Lower leg skin (tissue), 4 donors: ENCODE data around the gene B3GLCT. TPM values are rescaled to one million over a fixed set of nuclear protein-coding genes. Genes with fewer than 3 reads are reported as not detected.

Experiments used
- DNase-seq, 2 donors: peaks; one replicate each; pipeline ENCODE4 v3.0.0-alpha.2; 2019; ENCODE audit warnings: low spot score in 2 of 2
- H3K4me3 ChIP-seq: fragments of 200-600 bp; sonication (generic); 2 replicates; pipeline ENCODE4 v1.5.1; 2017; ENCODE audit warnings: mild to moderate bottlenecking, low read depth; ENCODE audit not compliant: poor library complexity, severe bottlenecking
- CTCF ChIP-seq, 3 donors: fragments of 450-650 bp; IDR thresholded peaks; one replicate each; pipeline ENCODE4 v1.5.1; 2016; ENCODE audit warnings: antibody characterized with exemption in 3 of 3, mild to moderate bottlenecking in 3 of 3, moderate library complexity in 2 of 3
- POLR2A ChIP-seq, 2 donors: fragments of 450-650 bp; IDR thresholded peaks; one replicate each; pipeline ENCODE4 v1.6.1; 2016 to 2017; ENCODE audit warnings: antibody characterized with exemption in 2 of 2, mild to moderate bottlenecking in 1 of 2, moderate library complexity in 1 of 2
- WGBS, 2 donors: methylation state at CpG; one replicate each; pipeline ENCODE4 v1.1.5; 2018; 5-methylcytosine and 5-hydroxymethylcytosine counted together
- intact Hi-C: fragments of 100-400 bp; cut with DNase I; formaldehyde crosslinking; loops from one replicate; pipeline ENCODE4 v1.15.0; 2023; ENCODE audit warnings: low total_unique reads
- total RNA-seq, 4 donors: library from RNA; depleted of rRNA; stranded (reverse); fragments of >200 nt; gene quantifications; one replicate each; pipeline ENCODE4 v1.1.0, GENCODE V29; 2016

Gene B3GLCT
- total RNA-seq, 4 donors from 2014 or later = 3.2 to 9.1 (median 6.2) TPM

GRCh38 chr13:31356991-31357390 is 157.2 kb downstream of the B3GLCT start:
- no peak overlapping the region for H3K4me3 ChIP-seq
- TF ChIP-seq CTCF (IDR thresholded peaks at IDR 0.05) (no peak), POLR2A (IDR thresholded peaks at IDR 0.05) (no peak)
- DNase-seq = no peak
- intact Hi-C loops = no loop called here
- 76 to 80% methylated on average over 3 of the region's 3 CpGs for WGBS, 2 donors

GRCh38 chr13:31357581-31357980 is 157.8 kb downstream of the B3GLCT start:
- H3K4me3 ChIP-seq = no peak overlapping the region
- no peak for DNase-seq
- TF ChIP-seq CTCF (IDR thresholded peaks at IDR 0.05) (no peak), POLR2A (IDR thresholded peaks at IDR 0.05) (no peak)
- WGBS, 2 donors = 52 to 54% methylated on average over 2 of the region's 2 CpGs
- intact Hi-C loops = no loop called here

GRCh38 chr13:31361673-31362072 is 161.9 kb downstream of the B3GLCT start:
- no peak for DNase-seq
- intact Hi-C loops = no loop called here
- TF ChIP-seq POLR2A (IDR thresholded peaks at IDR 0.05) (no peak), CTCF (IDR thresholded peaks at IDR 0.05) (no peak)
- 71 to 78% methylated on average over 1 of the region's 1 CpG for WGBS, 2 donors
- no peak overlapping the region for H3K4me3 ChIP-seq

GRCh38 chr13:31365630-31366029 is 165.9 kb downstream of the B3GLCT start:
- WGBS, 2 donors = 67 to 71% methylated on average over 4 of the region's 4 CpGs
- intact Hi-C loops = no loop called here
- DNase-seq = no peak
- no peak overlapping the region for H3K4me3 ChIP-seq
- TF ChIP-seq CTCF (IDR thresholded peaks at IDR 0.05) = no peak
- TF ChIP-seq POLR2A (IDR thresholded peaks at IDR 0.05) = no peak

GRCh38 chr13:31367410-31367809 is 167.6 kb downstream of the B3GLCT start:
- TF ChIP-seq CTCF (IDR thresholded peaks at IDR 0.05) (no peak), POLR2A (IDR thresholded peaks at IDR 0.05) (no peak)
- DNase-seq = no peak
- intact Hi-C loops = no loop called here
- no peak overlapping the region for H3K4me3 ChIP-seq
- 82 to 93% methylated on average over 2 of the region's 2 CpGs for WGBS, 2 donors

GRCh38 chr13:31369213-31369612 is 169.4 kb downstream of the B3GLCT start:
- no peak for DNase-seq
- intact Hi-C loops = no loop called here
- TF ChIP-seq CTCF (IDR thresholded peaks at IDR 0.05) (no peak), POLR2A (IDR thresholded peaks at IDR 0.05) (no peak)
- no peak overlapping the region for H3K4me3 ChIP-seq
